ENCODE data around the gene TOR3A. TPM values are rescaled to one million over a fixed set of nuclear protein-coding genes. Genes with fewer than 3 reads are reported as not detected.
A peak's percentile ranks its signal among the peaks of the same experiment; 100 is the strongest.

The TOR3A gene
- total and polyA plus RNA-seq, 7 experiments from 2014 or later = 18.8 to 43.8 (median 22.0) TPM

GRCh38 chr1:179099891-179100290 lies 18.0 kb downstream of the TOR3A start:
- ChIA-PET POLR2A (no interaction called here), CTCF (no interaction called here)
- Histone ChIP-seq H3K36me3 (ENCODE audit: control insufficient read depth in 2 of 3, insufficient read depth in 3 of 3, low read length in 3 of 3) (peaks cover 0 to 28% (median 0%) of the 10 kb centered on the region in 3 experiments), H3K4me3 (ENCODE audit: low read length) (no peak overlapping the region), H3K9me3 (ENCODE audit: control insufficient read depth in 2 of 3, low read length in 3 of 3) (no peaks in the 10 kb centered on the region), H3K4me1 (ENCODE audit: control insufficient read depth in 2 of 2, insufficient read depth in 2 of 2, low read length in 2 of 2) (no peaks in the 10 kb centered on the region), H3K27ac (ENCODE audit: low read depth, low read length) (no peak overlapping the region), H3K27me3 (ENCODE audit: control insufficient read depth in 2 of 2, insufficient read depth in 2 of 2, low read length in 2 of 2) (no peaks in the 10 kb centered on the region)
- no peak for ATAC-seq
- no peaks in the 10 kb centered on the region for H3K4me1 Mint-ChIP-seq
- no peak for DNase-seq
- no peak overlapping the region for H3K4me3 Mint-ChIP-seq
- no peaks in the 10 kb centered on the region for H3K9me3 Mint-ChIP-seq
- intact Hi-C loops (cut with micrococcal nuclease) = no loop called here
- H3K36me3 Mint-ChIP-seq = peaks cover 0 to 35% (median 5%) of the 10 kb centered on the region in 5 donors
- H3K27ac Mint-ChIP-seq = peak overlapping the region in 2 of 9 donors; percentile 62 to 69
- H3K27me3 Mint-ChIP-seq = no peaks in the 10 kb centered on the region

GRCh38 chr1:179101566-179101965 lies 19.7 kb downstream of the TOR3A start:
- peaks cover 0 to 14% (median 0%) of the 10 kb centered on the region in 3 experiments for H3K36me3 ChIP-seq (ENCODE audit: control insufficient read depth in 2 of 3, insufficient read depth in 3 of 3, low read length in 3 of 3)
- Mint-ChIP-seq H3K36me3 (peaks cover 0 to 30% (median 4%) of the 10 kb centered on the region in 5 donors), H3K9me3 (no peaks in the 10 kb centered on the region), H3K4me3 (no peak overlapping the region), H3K4me1 (no peaks in the 10 kb centered on the region), H3K27ac (peak overlapping the region in 1 of 9 donors; percentile 48), H3K27me3 (no peaks in the 10 kb centered on the region)
- no peak overlapping the region for H3K27ac ChIP-seq (ENCODE audit: low read depth, low read length)
- ChIA-PET POLR2A (no interaction called here), CTCF (no interaction called here)
- intact Hi-C loops (cut with micrococcal nuclease) = no loop called here
- no peak overlapping the region for H3K4me3 ChIP-seq (ENCODE audit: low read length)
- DNase-seq (no peak), ATAC-seq (no peak)
- H3K27me3 ChIP-seq (ENCODE audit: control insufficient read depth in 2 of 2, insufficient read depth in 2 of 2, low read length in 2 of 2) = no peaks in the 10 kb centered on the region
- no peaks in the 10 kb centered on the region for H3K4me1 ChIP-seq (ENCODE audit: control insufficient read depth in 2 of 2, insufficient read depth in 2 of 2, low read length in 2 of 2)
- no peaks in the 10 kb centered on the region for H3K9me3 ChIP-seq (ENCODE audit: control insufficient read depth in 2 of 3, low read length in 3 of 3)

- H3K27me3 Mint-ChIP-seq = no peaks in the 10 kb centered on the region
- H3K4me1 ChIP-seq (ENCODE audit: control insufficient read depth in 2 of 2, insufficient read depth in 2 of 2, low read length in 2 of 2) = no peaks in the 10 kb centered on the region
- intact Hi-C loops (cut with micrococcal nuclease) = no loop called here
Observed at GRCh38 chr1:179103999-179104398, 22.1 kb downstream of the TOR3A start.

GRCh38 chr1:179104611-179105250 lies 22.9 kb downstream of the TOR3A start:
- H3K36me3 ChIP-seq (ENCODE audit: control insufficient read depth in 2 of 3, insufficient read depth in 3 of 3, low read length in 3 of 3) = peaks cover 0 to 29% (median 0%) of the 10 kb centered on the region in 3 experiments
- DNase-seq (no peak), ATAC-seq (no peak)
- H3K9me3 ChIP-seq (ENCODE audit: control insufficient read depth in 2 of 3, low read length in 3 of 3) = no peaks in the 10 kb centered on the region
- Mint-ChIP-seq H3K9me3 (no peaks in the 10 kb centered on the region), H3K4me3 (no peak overlapping the region), H3K27me3 (no peaks in the 10 kb centered on the region), H3K27ac (no peak overlapping the region), H3K4me1 (no peaks in the 10 kb centered on the region), H3K36me3 (peaks cover 0 to 42% (median 4%) of the 10 kb centered on the region in 5 donors)
- no peaks in the 10 kb centered on the region for H3K27me3 ChIP-seq (ENCODE audit: control insufficient read depth in 2 of 2, insufficient read depth in 2 of 2, low read length in 2 of 2)
- ChIA-PET POLR2A (no interaction called here), CTCF (interaction anchor here (1.0 kb wide), 1 partner anchor 16 kb away, joined by 3 read pairs; no protein-coding TSS in a partner anchor)
- no peak overlapping the region for H3K4me3 ChIP-seq (ENCODE audit: low read length)
- H3K27ac ChIP-seq (ENCODE audit: low read depth, low read length) = no peak overlapping the region
- intact Hi-C loops (cut with micrococcal nuclease) = loop anchor here in 1 of 2 donors (1.0 kb wide), 1 partner anchor 265 kb away; no protein-coding TSS in a partner anchor
- no peaks in the 10 kb centered on the region for H3K4me1 ChIP-seq (ENCODE audit: control insufficient read depth in 2 of 2, insufficient read depth in 2 of 2, low read length in 2 of 2)

More at GRCh38 chr1:179103999-179104398, 22.1 kb downstream of the TOR3A start:
- H3K27ac Mint-ChIP-seq = no peak overlapping the region
- ATAC-seq (no peak), DNase-seq (no peak)
- Histone ChIP-seq H3K36me3 (ENCODE audit: control insufficient read depth in 2 of 3, insufficient read depth in 3 of 3, low read length in 3 of 3) (peaks cover 0 to 24% (median 0%) of the 10 kb centered on the region in 3 experiments), H3K27ac (ENCODE audit: low read depth, low read length) (no peak overlapping the region), H3K4me3 (ENCODE audit: low read length) (no peak overlapping the region), H3K27me3 (ENCODE audit: control insufficient read depth in 2 of 2, insufficient read depth in 2 of 2, low read length in 2 of 2) (no peaks in the 10 kb centered on the region), H3K9me3 (ENCODE audit: control insufficient read depth in 2 of 3, low read length in 3 of 3) (no peaks in the 10 kb centered on the region)
- ChIA-PET POLR2A (no interaction called here), CTCF (no interaction called here)
- no peaks in the 10 kb centered on the region for H3K4me1 Mint-ChIP-seq
- H3K9me3 Mint-ChIP-seq = no peaks in the 10 kb centered on the region
- H3K36me3 Mint-ChIP-seq = peaks cover 0 to 43% (median 0%) of the 10 kb centered on the region in 5 donors
- H3K4me3 Mint-ChIP-seq = no peak overlapping the region

- Mint-ChIP-seq H3K4me3 (no peak overlapping the region), H3K27ac (peak overlapping the region in 1 of 9 donors; percentile 28), H3K9me3 (no peaks in the 10 kb centered on the region), H3K27me3 (no peaks in the 10 kb centered on the region), H3K36me3 (peaks cover 0 to 45% (median 4%) of the 10 kb centered on the region in 5 donors), H3K4me1 (no peaks in the 10 kb centered on the region)
- POLR2A ChIA-PET = no interaction called here
- H3K9me3 ChIP-seq (ENCODE audit: control insufficient read depth in 2 of 3, low read length in 3 of 3) = no peaks in the 10 kb centered on the region
- ATAC-seq = peak; percentile 31
- CTCF ChIA-PET = interaction anchor here (0.5 to 1.0 kb wide), 3 partner anchors 16 to 586 kb away, joined by 3 to 5 read pairs (median 3); no protein-coding TSS in a partner anchor
- DNase-seq = peak in 1 of 9 donors; percentile 23
- peaks cover 0 to 35% (median 5%) of the 10 kb centered on the region in 3 experiments for H3K36me3 ChIP-seq (ENCODE audit: control insufficient read depth in 2 of 3, insufficient read depth in 3 of 3, low read length in 3 of 3)
- intact Hi-C loops (cut with micrococcal nuclease) = loop anchor here in 1 of 2 donors (1.0 kb wide), 1 partner anchor 264 kb away; no protein-coding TSS in a partner anchor
- no peak overlapping the region for H3K27ac ChIP-seq (ENCODE audit: low read depth, low read length)
- H3K4me3 ChIP-seq (ENCODE audit: low read length) = no peak overlapping the region
- H3K27me3 ChIP-seq (ENCODE audit: control insufficient read depth in 2 of 2, insufficient read depth in 2 of 2, low read length in 2 of 2) = no peaks in the 10 kb centered on the region
- H3K4me1 ChIP-seq (ENCODE audit: control insufficient read depth in 2 of 2, insufficient read depth in 2 of 2, low read length in 2 of 2) = no peaks in the 10 kb centered on the region
Observed at GRCh38 chr1:179105393-179105792, 23.5 kb downstream of the TOR3A start.

- no peak overlapping the region for H3K4me3 ChIP-seq (ENCODE audit: low read length)
- ChIA-PET POLR2A (interaction anchor here (0.6 kb wide), 1 partner anchor 115 kb away, joined by 3 read pairs; no protein-coding TSS in a partner anchor), CTCF (interaction anchor here (0.5 kb wide), 1 partner anchor 167 kb away, joined by 4 read pairs; no protein-coding TSS in a partner anchor)
- no peaks in the 10 kb centered on the region for H3K9me3 Mint-ChIP-seq
- H3K4me3 Mint-ChIP-seq = no peak overlapping the region
- peaks cover 0 to 40% (median 7%) of the 10 kb centered on the region in 5 donors for H3K36me3 Mint-ChIP-seq
- peak overlapping the region in 2 of 9 donors; percentile 4 to 5 for H3K27ac Mint-ChIP-seq
- no peaks in the 10 kb centered on the region for H3K4me1 Mint-ChIP-seq
- H3K36me3 ChIP-seq (ENCODE audit: control insufficient read depth in 2 of 3, insufficient read depth in 3 of 3, low read length in 3 of 3) = peaks cover 0 to 44% (median 9%) of the 10 kb centered on the region in 3 experiments
- no peaks in the 10 kb centered on the region for H3K27me3 ChIP-seq (ENCODE audit: control insufficient read depth in 2 of 2, insufficient read depth in 2 of 2, low read length in 2 of 2)
- no peaks in the 10 kb centered on the region for H3K4me1 ChIP-seq (ENCODE audit: control insufficient read depth in 2 of 2, insufficient read depth in 2 of 2, low read length in 2 of 2)
- intact Hi-C loops (cut with micrococcal nuclease) = no loop called here
- no peak overlapping the region for H3K27ac ChIP-seq (ENCODE audit: low read depth, low read length)
- H3K27me3 Mint-ChIP-seq = no peaks in the 10 kb centered on the region
- ATAC-seq (no peak), DNase-seq (no peak)
- no peaks in the 10 kb centered on the region for H3K9me3 ChIP-seq (ENCODE audit: control insufficient read depth in 2 of 3, low read length in 3 of 3)
Observed at GRCh38 chr1:179107706-179108629, 26.1 kb downstream of the TOR3A start.
